Measurements from ENCODE around the gene SIL1. TPM values are rescaled to one million over a fixed set of nuclear protein-coding genes. Genes with fewer than 3 reads are reported as not detected.

Gene SIL1
- total and polyA plus RNA-seq, 2 donors (not counting 1 experiment from before 2014, with no cell fraction given), result 66.4 to 85.5 TPM

GRCh38 chr5:138996120-138996519, 202.0 kb downstream of the SIL1 start:
- Histone ChIP-seq H3K79me2 (ENCODE audit: control insufficient read depth, insufficient read depth, low read length) (no peaks in the 10 kb centered on the region), H3K4me2 (ENCODE audit: extremely low read depth, insufficient read depth, low read length) (no peak overlapping the region), H3K9ac (ENCODE audit: insufficient read depth, low read length) (no peak overlapping the region), H4K20me1 (ENCODE audit: control insufficient read depth, extremely low read depth, insufficient read depth, low read length) (no peaks in the 10 kb centered on the region), H3K36me3 (ENCODE audit: control insufficient read depth, insufficient read depth, low read length) (no peaks in the 10 kb centered on the region), H3K4me1 (ENCODE audit: control insufficient read depth, extremely low read depth, insufficient read depth, low read length) (no peaks in the 10 kb centered on the region), H3K4me3 (replicated peaks in 1 of 4; ENCODE audit: control extremely low read depth in 1 of 4, insufficient read depth in 1 of 4, low read depth in 3 of 4, low read length in 4 of 4) (no peak overlapping the region), H3K9me3 (ENCODE audit: control insufficient read depth, insufficient read depth, low read depth, low read length) (no peaks in the 10 kb centered on the region), H3K27me3 (ENCODE audit: control insufficient read depth, insufficient read depth, low read length) (no peaks in the 10 kb centered on the region), H2AFZ (ENCODE audit: low read length) (no peak overlapping the region), H3K27ac (ENCODE audit: insufficient read depth, low read length) (no peak overlapping the region)
- TF ChIP-seq, protein P1, sequence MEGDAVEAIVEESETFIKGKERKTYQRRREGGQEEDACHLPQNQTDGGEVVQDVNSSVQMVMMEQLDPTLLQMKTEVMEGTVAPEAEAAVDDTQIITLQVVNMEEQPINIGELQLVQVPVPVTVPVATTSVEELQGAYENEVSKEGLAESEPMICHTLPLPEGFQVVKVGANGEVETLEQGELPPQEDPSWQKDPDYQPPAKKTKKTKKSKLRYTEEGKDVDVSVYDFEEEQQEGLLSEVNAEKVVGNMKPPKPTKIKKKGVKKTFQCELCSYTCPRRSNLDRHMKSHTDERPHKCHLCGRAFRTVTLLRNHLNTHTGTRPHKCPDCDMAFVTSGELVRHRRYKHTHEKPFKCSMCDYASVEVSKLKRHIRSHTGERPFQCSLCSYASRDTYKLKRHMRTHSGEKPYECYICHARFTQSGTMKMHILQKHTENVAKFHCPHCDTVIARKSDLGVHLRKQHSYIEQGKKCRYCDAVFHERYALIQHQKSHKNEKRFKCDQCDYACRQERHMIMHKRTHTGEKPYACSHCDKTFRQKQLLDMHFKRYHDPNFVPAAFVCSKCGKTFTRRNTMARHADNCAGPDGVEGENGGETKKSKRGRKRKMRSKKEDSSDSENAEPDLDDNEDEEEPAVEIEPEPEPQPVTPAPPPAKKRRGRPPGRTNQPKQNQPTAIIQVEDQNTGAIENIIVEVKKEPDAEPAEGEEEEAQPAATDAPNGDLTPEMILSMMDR (conservative IDR thresholded peaks at IDR 0.05 in 1 of 2, IDR thresholded peaks at IDR 0.05 in 1 of 2; ENCODE audit: low read depth in 1 of 2, low read length in 2 of 2), result no peak
- no peak for TF ChIP-seq EZH2 (IDR thresholded peaks at IDR 0.05; ENCODE audit: low read length, missing control alignments)
- no peak for DNase-seq (ENCODE audit: low read depth in 2 of 2)

DNA sequence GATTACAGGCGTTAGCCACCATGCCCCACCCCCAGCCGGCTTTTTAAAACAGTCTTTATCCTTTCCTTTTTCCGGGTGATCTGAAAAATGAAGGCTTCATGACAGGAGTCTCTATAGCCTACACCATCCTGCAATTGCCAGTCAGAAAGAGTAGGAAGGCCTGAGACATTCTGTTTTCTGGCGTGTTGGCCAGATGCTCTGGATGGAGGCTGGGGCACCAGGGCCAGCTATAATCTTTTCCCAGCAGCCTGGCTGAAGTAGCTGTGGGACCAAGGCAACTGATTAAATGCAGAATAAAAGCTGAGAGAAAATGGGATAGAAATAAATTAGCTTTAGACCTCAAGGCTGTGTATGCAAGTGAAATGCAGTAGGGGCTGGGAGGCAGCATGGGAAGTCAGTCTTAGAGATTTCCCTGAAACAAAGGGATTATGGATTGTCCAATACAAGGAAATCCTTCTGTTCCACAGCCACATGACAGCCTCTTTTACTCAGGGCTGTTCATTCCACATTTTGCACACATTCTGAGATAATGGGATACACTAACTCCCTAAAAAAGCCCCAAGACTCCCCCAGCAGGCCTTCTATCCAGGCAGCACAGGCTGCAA, 207.1 kb downstream of the SIL1 start:
- no peaks in the 10 kb centered on the region for H3K9me3 ChIP-seq (ENCODE audit: control insufficient read depth, insufficient read depth, low read depth, low read length)
- H3K4me3 ChIP-seq (replicated peaks in 1 of 4; ENCODE audit: control extremely low read depth in 1 of 4, insufficient read depth in 1 of 4, low read depth in 3 of 4, low read length in 4 of 4), result no peak overlapping the region
- no peak overlapping the region for H3K27ac ChIP-seq (ENCODE audit: insufficient read depth, low read length)
- DNase-seq (ENCODE audit: low read depth in 2 of 2), result no peak
- TF ChIP-seq, protein P1 (conservative IDR thresholded peaks at IDR 0.05 in 1 of 2, IDR thresholded peaks at IDR 0.05 in 1 of 2; ENCODE audit: low read depth in 1 of 2, low read length in 2 of 2), result no peak
- no peak for TF ChIP-seq EZH2 (IDR thresholded peaks at IDR 0.05; ENCODE audit: low read length, missing control alignments)
- H2AFZ ChIP-seq (ENCODE audit: low read length), result no peak overlapping the region
- no peaks in the 10 kb centered on the region for H4K20me1 ChIP-seq (ENCODE audit: control insufficient read depth, extremely low read depth, insufficient read depth, low read length)
- no peaks in the 10 kb centered on the region for H3K27me3 ChIP-seq (ENCODE audit: control insufficient read depth, insufficient read depth, low read length)
- H3K9ac ChIP-seq (ENCODE audit: insufficient read depth, low read length), result no peak overlapping the region
- H3K36me3 ChIP-seq (ENCODE audit: control insufficient read depth, insufficient read depth, low read length), result no peaks in the 10 kb centered on the region
- no peaks in the 10 kb centered on the region for H3K79me2 ChIP-seq (ENCODE audit: control insufficient read depth, insufficient read depth, low read length)
- no peak overlapping the region for H3K4me2 ChIP-seq (ENCODE audit: extremely low read depth, insufficient read depth, low read length)
- no peaks in the 10 kb centered on the region for H3K4me1 ChIP-seq (ENCODE audit: control insufficient read depth, extremely low read depth, insufficient read depth, low read length)

GRCh38 chr5:138989720-138990119, 208.4 kb downstream of the SIL1 start:
- DNase-seq (ENCODE audit: low read depth in 2 of 2), result peak; percentile 19 to 77
- H2AFZ ChIP-seq (ENCODE audit: low read length), result no peak overlapping the region
- TF ChIP-seq, protein P1 (conservative IDR thresholded peaks at IDR 0.05 in 1 of 2, IDR thresholded peaks at IDR 0.05 in 1 of 2; ENCODE audit: low read depth in 1 of 2, low read length in 2 of 2), result no peak
- no peak for TF ChIP-seq EZH2 (IDR thresholded peaks at IDR 0.05; ENCODE audit: low read length, missing control alignments)
- H3K79me2 ChIP-seq (ENCODE audit: control insufficient read depth, insufficient read depth, low read length), result no peaks in the 10 kb centered on the region
- no peaks in the 10 kb centered on the region for H3K36me3 ChIP-seq (ENCODE audit: control insufficient read depth, insufficient read depth, low read length)
- H3K27ac ChIP-seq (ENCODE audit: insufficient read depth, low read length), result no peak overlapping the region
- no peak overlapping the region for H3K4me3 ChIP-seq (replicated peaks in 1 of 4; ENCODE audit: control extremely low read depth in 1 of 4, insufficient read depth in 1 of 4, low read depth in 3 of 4, low read length in 4 of 4)
- H4K20me1 ChIP-seq (ENCODE audit: control insufficient read depth, extremely low read depth, insufficient read depth, low read length), result no peaks in the 10 kb centered on the region
- H3K4me1 ChIP-seq (ENCODE audit: control insufficient read depth, extremely low read depth, insufficient read depth, low read length), result no peaks in the 10 kb centered on the region
- no peak overlapping the region for H3K9ac ChIP-seq (ENCODE audit: insufficient read depth, low read length)
- no peak overlapping the region for H3K4me2 ChIP-seq (ENCODE audit: extremely low read depth, insufficient read depth, low read length)
- H3K9me3 ChIP-seq (ENCODE audit: control insufficient read depth, insufficient read depth, low read depth, low read length), result no peaks in the 10 kb centered on the region
- no peaks in the 10 kb centered on the region for H3K27me3 ChIP-seq (ENCODE audit: control insufficient read depth, insufficient read depth, low read length)

Data from fibroblast of lung (primary cell).